GM18951 (cell line): ENCODE results near the gene CTRB2.

Experiments used
- POLR2A ChIP-seq: IDR thresholded peaks from 4 replicates; pipeline ENCODE4 v1.6.1; 2011; ENCODE audit warnings: mild to moderate bottlenecking; ENCODE audit not compliant: insufficient read length, insufficient read depth; ENCODE audit errors: extremely low read depth
- in situ Hi-C: fragments of 300-500 bp; cut with MboI; formaldehyde crosslinking; loops from one replicate; pipeline ENCODE4 v1.12.0; 2022; ENCODE audit warnings: low sequenced_read_pairs, mixed read lengths, inconsistent platforms; ENCODE audit not compliant: unreplicated experiment

Gene CTRB2

DNA sequence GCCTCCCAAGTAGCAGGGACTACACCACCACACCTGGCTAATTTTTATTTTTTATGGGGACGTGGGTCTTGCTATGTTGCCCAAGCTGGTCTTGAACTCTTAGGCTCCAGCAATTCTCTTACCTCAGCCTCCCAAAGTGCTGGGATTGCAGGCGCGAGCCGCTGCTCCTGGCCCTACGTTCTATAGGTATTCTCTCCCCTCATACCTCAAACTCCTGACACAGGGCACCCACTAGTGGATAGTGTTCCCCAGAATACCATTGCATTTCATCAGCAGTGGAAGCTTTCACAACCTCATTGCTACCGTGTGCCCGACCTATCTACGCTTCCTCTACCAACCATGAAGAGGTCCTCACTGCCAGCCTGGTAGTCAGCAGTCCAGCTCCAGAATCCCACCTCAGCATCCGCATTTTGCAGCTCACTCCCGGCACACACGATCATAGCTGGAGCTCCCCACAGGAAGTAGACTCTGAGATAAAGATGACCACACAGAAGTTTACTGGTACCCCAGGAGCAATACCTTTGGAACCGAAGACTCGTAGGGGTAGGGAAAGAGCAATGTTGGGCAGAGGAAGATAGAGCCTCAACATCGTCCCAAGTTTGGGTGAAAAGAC lies 9.3 kb downstream of the CTRB2 start:
- TF ChIP-seq POLR2A, result no peak
- in situ Hi-C loops, result loop anchor here (25.0 kb wide), 1 partner anchor 565 kb away; no protein-coding TSS in a partner anchor

DNA sequence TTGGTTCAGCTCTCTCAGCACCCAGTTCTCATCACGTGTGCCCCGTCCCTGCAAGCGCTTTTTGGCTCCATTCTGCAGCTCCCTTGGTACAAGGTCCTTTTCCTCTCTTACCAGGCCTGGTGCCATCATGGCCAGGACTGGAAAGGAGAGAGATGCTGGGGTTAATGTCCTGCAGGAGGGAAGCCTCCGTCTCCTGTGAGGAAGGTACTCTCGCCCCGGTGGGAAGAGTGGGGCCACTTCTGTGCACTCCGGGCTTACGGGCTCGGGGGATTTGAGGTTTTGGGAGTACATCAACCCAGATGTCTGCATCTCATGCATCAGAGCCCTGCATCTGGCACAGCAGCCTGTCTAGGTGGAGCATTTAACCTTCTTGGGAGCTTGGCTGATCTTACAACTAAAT lies 10.1 kb downstream of the CTRB2 start:
- no peak for TF ChIP-seq POLR2A
- in situ Hi-C loops, result loop anchor here (25.0 kb wide), 1 partner anchor 565 kb away; no protein-coding TSS in a partner anchor

DNA sequence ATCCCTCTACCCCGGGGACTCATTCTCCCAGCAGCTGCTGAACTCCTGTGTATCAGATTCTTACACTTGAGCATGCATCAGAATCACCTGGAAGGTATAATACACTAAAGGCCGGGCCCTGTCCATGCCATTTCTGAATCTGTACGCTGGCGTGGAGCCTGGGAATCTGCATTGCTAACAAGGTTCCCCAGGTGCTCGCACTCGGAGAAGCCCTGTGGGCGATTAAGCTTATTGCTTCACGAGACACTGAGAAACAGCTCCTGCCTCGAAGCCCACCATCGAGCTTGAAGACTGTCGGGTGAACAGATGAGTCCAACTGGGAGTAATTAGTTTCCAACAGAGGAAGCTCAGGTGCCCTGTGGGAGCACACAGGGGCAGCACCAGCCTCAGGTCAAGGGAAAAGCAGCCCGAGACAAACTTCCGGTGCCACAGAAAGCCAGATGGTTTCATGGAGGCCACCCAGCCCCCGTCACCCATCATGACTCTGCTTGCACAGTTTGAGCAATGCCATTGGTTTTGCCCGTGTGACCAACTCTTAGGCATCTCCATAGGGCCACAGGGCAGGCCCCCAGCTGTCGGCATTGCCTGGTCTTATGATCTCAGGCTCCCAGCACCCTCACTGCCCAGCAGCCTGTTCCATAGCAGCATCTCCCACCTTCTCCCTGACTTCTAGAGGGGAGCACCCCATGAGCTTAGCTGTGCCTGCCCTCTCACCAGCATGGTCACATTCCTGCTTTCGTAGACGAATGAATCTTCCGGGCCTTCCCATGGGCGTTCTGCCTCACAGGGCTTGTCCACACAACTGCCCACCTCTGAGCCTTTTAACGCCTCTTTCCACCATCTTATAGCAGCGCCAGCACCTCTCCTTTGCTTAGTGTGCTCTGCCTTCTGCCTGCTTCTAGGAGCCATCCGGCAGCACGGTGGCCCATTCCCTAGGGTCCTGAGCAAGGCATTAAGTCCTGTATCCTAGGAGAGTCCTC lies 10.9 kb downstream of the CTRB2 start:
- in situ Hi-C loops, result loop anchor here (25.0 kb wide), 1 partner anchor 566 kb away; no protein-coding TSS in a partner anchor
- TF ChIP-seq POLR2A, result no peak

DNA sequence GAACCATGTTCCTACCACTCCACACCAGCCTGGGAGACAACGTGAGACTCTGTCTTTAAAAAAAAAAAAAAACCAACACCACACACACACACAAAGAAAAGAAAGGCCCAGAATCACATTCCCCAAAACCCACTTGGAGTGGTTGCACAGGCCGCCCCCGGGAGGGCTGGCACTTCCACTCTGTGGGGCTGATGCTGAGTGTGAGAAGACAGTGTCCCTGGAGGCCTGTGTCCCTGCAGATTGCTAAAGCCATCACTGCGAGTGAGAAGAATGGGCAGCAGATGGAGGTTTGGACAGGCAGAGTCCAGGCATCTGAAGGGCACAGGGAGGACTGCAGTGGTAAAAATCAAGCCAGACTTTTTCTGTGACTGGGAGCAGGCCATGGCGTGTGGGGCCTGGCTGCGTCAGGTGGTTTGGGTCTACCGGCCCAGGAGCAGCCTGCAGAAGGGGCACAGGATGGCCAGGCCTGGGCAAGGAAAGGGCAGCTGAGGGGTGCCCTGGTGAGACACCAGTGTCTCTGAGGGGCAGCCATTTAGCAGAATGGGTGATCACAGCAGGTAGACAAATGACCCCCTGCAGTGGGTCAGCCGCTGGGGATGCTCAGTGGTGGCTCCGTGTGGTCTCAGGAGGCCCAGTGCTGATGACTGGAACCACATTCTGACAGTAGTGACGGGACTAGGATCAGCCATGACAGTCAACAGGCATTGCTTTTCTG lies 13.1 kb downstream of the CTRB2 start:
- in situ Hi-C loops, result loop anchor here (25.0 kb wide), 1 partner anchor 568 kb away; no protein-coding TSS in a partner anchor
- no peak for TF ChIP-seq POLR2A

DNA sequence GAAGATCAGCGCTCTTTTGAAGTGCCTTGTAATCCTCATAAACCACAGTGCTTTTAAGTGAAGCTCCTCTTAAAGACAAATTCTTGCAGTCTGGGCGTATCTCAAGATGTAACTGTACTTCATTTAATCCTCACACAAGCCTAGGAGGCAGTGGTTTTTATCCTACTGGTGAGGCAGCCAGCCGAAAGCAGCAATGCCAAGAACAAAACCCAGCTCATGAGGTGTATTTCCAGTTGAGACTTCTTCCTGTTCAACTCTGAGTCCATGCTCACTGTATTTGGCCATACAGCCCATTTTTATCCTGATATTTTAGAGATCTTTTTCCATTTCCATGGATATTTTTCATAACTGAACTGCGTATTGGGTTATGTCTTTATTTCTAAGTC lies 13.7 kb downstream of the CTRB2 start:
- in situ Hi-C loops, result loop anchor here (25.0 kb wide), 1 partner anchor 569 kb away; no protein-coding TSS in a partner anchor
- no peak for TF ChIP-seq POLR2A

- no peak for TF ChIP-seq POLR2A
- in situ Hi-C loops, result loop anchor here (25.0 kb wide), 1 partner anchor 570 kb away; no protein-coding TSS in a partner anchor
Measured at GRCh38 chr16:75192606-75193264, 14.2 kb downstream of the CTRB2 start.

DNA sequence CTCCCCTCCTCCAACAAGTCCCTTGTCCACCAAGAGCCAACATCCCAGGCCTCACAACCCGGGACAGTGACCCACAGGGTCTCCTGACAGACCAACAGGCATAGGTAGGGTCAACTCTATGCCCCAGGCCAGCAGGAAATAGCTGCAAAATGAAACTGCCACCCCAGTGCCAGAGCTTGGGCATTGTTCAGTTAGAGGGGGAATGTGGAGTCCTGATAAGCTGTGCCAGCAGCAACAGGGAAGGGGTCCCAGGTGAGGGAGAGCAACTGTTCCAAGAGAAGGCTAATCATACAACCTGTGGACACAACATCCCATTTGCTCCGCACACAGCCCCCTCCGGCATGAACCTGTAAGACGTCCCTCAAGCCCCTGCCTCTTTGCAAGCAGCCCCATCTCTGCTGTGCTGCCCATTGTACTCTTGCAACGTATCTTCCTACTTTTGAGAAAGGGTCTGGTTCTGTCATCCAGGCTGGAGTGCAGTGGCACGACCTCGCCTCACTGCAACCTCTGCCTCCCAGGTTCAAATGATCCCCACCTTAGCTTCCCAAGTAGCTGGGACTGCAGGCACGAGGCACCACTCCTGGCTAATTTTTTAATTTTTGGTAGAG lies 17.2 kb downstream of the CTRB2 start:
- TF ChIP-seq POLR2A, result no peak
- in situ Hi-C loops, result loop anchor here (25.0 kb wide), 1 partner anchor 573 kb away; no protein-coding TSS in a partner anchor

DNA sequence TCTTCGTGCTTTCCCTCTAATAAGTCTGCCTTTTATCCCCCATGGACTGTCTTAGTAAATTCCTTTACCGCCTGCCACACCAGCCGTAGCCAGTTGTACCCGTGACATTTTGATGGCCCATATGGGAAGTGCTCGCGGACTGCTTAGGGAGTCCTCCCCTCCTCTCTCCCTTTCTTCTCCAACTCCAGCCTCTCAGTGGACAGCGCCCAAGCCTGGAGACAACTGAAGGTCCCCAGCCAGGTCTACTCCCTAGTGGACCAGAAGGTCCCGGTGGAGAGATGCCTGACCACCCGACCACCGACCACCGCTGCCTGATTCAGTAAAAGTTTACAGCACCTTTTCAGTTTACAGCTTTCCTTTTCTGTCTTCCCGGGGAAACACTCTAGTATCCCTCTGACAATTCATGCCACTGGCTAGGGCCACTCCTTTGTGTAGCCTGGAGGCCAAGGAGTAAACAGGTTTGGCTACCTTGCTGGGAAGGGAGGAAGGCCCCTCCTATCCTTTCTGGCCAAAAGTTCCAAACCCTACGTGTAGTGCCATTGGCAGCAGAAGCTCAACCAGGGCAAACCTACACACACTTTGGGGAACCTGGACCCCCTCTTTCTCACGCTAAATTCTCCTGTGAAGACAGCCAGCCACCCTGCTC lies 18.0 kb downstream of the CTRB2 start:
- in situ Hi-C loops, result loop anchor here (25.0 kb wide), 1 partner anchor 573 kb away; no protein-coding TSS in a partner anchor
- TF ChIP-seq POLR2A, result no peak

DNA sequence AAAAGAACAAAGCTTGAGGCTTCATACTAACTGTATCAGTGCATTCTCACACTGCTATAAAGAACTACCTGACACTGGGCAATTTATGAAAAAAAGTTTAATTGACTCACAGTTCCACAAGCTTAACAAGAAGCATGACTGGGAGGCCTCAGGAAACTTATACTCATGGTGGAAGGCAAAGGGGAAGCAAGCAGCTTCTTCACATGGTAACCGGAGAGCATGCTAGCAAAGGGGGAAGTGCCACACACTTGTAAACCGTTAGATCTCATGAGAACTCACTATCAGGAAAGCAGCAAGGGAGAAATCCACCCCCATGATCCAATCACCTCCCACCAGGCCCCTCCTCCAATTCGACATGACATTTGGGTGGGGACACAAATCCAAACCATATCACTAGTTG lies 25.3 kb downstream of the CTRB2 start:
- TF ChIP-seq POLR2A, result no peak
- in situ Hi-C loops, result loop anchor here (25.0 kb wide), 1 partner anchor 581 kb away; no protein-coding TSS in a partner anchor

DNA sequence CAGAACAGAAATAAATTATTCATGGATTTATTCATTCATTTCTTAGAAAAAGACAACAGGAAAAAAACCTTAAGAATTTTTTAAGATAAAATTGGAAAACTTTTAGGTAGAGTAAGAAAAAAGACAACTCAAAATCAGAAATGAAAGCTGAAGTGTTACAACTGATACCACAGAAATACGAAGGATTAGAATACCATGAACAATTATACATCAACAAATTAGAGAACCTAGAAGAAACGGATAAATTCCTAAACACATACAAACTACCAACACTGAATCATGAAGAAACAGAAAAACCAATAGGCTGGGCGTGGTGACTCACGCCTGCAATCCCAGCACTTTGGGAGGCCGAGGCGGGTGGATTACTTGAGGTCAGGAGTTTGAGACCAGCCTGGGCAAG lies 27.8 kb downstream of the CTRB2 start:
- no peak for TF ChIP-seq POLR2A
- in situ Hi-C loops, result loop anchor here (25.0 kb wide), 1 partner anchor 583 kb away; no protein-coding TSS in a partner anchor

DNA sequence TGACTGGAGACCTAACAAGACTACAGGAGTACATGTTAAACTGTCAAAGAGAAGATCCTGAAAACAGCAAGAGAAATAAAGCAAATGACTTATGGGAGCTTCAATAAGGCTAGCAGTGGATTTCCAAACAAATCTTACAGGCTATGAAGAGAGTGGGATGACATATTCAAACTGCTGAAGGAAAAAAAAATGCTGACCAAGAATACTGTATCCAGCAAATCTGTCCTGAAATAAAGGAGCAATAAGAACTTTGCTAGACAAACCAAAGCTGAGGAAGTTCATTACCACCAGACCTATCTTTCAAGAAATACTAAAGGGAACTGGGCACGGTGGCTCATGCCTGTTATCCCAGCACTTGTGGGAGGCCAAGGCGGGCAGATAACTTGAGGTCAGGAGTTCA lies 30.0 kb downstream of the CTRB2 start:
- no peak for TF ChIP-seq POLR2A
- in situ Hi-C loops, result loop anchor here (25.0 kb wide), 1 partner anchor 585 kb away; no protein-coding TSS in a partner anchor
